ENCODE measurements around the gene DDN. TPM values are rescaled to one million over a fixed set of nuclear protein-coding genes. Genes with fewer than 3 reads are reported as not detected.

Gene DDN
- total RNA-seq, 2 donors from 2014 or later = 0.66 TPM; not detected in 1

DNA sequence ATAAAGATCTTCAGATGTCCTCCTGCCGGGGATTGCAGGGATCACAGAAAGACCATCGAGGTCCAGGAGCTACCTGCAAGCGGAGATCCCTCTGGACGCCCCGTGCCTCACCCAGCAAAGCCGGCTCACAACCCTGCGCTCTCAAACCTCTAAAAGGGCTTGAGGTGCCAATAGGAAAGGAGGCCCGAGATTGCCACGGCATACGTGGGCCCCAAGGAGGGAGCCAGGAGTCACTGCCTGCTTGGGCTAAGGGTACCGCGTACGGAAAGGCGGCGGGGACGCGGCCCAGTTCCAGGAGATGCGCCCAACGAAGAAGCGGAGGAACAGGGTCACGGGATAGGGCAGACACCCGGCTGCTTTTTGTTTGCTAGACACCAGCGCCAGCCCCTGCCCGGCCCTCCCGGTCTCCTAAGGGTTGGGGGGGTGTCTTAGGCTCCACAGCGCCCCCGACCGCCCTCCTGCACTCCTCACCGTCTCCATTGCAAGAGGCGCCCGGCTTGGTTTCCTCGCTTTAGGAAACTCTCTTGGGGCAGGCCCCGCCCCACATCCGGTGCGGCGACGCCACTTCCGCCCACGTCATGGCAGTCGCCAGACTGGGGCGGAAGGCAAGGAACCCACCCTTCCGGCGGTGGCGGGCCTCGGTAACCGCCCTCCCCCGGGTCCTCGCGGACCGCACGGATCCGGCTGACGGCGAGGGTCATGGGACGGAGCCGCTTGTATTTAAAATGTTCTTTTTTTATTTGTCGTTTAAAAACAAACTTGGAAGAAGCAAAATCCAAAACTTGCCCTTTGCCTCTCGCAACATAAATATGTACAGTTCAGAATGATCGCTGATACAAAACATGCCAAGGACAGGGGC, 19.3 kb upstream of the DDN start, which contains the start of gene PRKAG1:
TSS of gene PRKAG1 (minus strand) at position 516 of the 859 bp plus-strand sequence. CDS start at position 480, 36 bp downstream.
- no peaks in the 10 kb centered on the region for H3K9me3 ChIP-seq
- peaks cover 0 to 13% of the 10 kb centered on the region in 2 donors for H3K36me3 ChIP-seq (replicated peaks in 1 of 2; ENCODE audit: insufficient read depth in 1 of 2, low read depth in 2 of 2)
- WGBS, 2 donors = 0 to 1% methylated on average over 22 to 59 of the region's 59 CpGs
- H3K27ac ChIP-seq = peak within 1 kb of the TSS; percentile 79 to 91 (median 88)
- TF ChIP-seq, protein P1, sequence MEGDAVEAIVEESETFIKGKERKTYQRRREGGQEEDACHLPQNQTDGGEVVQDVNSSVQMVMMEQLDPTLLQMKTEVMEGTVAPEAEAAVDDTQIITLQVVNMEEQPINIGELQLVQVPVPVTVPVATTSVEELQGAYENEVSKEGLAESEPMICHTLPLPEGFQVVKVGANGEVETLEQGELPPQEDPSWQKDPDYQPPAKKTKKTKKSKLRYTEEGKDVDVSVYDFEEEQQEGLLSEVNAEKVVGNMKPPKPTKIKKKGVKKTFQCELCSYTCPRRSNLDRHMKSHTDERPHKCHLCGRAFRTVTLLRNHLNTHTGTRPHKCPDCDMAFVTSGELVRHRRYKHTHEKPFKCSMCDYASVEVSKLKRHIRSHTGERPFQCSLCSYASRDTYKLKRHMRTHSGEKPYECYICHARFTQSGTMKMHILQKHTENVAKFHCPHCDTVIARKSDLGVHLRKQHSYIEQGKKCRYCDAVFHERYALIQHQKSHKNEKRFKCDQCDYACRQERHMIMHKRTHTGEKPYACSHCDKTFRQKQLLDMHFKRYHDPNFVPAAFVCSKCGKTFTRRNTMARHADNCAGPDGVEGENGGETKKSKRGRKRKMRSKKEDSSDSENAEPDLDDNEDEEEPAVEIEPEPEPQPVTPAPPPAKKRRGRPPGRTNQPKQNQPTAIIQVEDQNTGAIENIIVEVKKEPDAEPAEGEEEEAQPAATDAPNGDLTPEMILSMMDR (IDR thresholded peaks at IDR 0.05) = peak in 4 of 7 experiments; percentile 10 to 52 (median 41)
- peak; percentile 78 to 94 (median 91) for TF ChIP-seq POLR2A (IDR thresholded peaks at IDR 0.05)
- DNase-seq (peak; percentile 94 to 96 (median 94)), ATAC-seq (peak; percentile 97)
- H3K4me1 ChIP-seq = peaks cover 17% of the 10 kb centered on the region
- no peaks in the 10 kb centered on the region for H3K27me3 ChIP-seq
- intact Hi-C loops (cut with DNase I) = no loop called here
- peak within 1 kb of the TSS; percentile 73 to 83 for H3K4me3 ChIP-seq

DNA sequence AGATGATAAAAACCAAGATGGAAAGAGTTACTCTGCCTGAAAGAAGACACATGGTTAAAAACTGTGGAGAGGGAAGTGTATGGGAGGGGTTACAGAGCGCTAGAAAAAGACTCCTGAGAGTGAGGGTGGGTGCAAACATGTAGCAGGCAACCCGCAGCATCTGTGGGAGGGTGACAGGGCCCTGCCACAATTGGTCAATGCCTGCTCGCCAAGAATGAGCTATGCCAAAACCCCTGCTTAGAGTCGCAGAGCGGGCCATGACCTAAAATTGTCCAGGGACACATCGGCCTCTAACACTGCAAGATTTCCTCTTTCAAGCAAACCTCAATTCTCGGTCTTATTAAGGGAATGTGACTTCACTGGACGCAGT, 18.7 kb upstream of the DDN start:
- peak in 1 of 4 donors; percentile 45 for DNase-seq
- H3K4me1 ChIP-seq = peaks cover 20% of the 10 kb centered on the region
- intact Hi-C loops (cut with DNase I) = no loop called here
- 0 to 1% methylated on average over 8 of the region's 8 CpGs for WGBS, 2 donors
- TF ChIP-seq, protein P1 (IDR thresholded peaks at IDR 0.05) = no peak
- no peak for TF ChIP-seq POLR2A (IDR thresholded peaks at IDR 0.05)
- peak overlapping the region; percentile 73 to 83 for H3K4me3 ChIP-seq
- ATAC-seq = no peak
- no peaks in the 10 kb centered on the region for H3K27me3 ChIP-seq
- H3K27ac ChIP-seq = peak overlapping the region; percentile 76 to 91 (median 88)
- H3K9me3 ChIP-seq = no peaks in the 10 kb centered on the region
- H3K36me3 ChIP-seq (replicated peaks in 1 of 2; ENCODE audit: insufficient read depth in 1 of 2, low read depth in 2 of 2) = peaks cover 0 to 10% of the 10 kb centered on the region in 2 donors

DNA sequence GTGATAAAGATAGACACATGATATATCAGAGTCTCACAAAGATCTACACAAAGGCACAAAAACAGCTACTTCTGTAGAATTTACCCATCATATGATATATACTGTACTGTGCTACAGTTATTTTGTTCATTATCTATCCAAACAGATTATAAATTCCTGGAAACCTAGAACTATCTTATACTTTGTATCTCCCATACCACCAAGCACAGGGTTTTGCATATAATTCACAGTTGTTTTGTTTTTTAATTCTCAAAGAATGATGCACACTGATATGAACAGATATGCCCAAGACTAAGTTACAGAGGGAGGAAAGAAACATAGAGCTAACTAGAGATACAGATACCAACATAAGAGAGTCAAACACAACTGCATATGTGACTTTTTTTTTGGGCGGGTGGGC, 16.0 kb upstream of the DDN start:
- intact Hi-C loops (cut with DNase I) = no loop called here
- TF ChIP-seq POLR2A (IDR thresholded peaks at IDR 0.05) = no peak
- TF ChIP-seq, protein P1 (IDR thresholded peaks at IDR 0.05) = no peak
- Histone ChIP-seq H3K9me3 (no peaks in the 10 kb centered on the region), H3K36me3 (replicated peaks in 1 of 2; ENCODE audit: insufficient read depth in 1 of 2, low read depth in 2 of 2) (peaks cover 0 to 3% of the 10 kb centered on the region in 2 donors), H3K27me3 (no peaks in the 10 kb centered on the region), H3K27ac (no peak overlapping the region), H3K4me1 (peaks cover 20% of the 10 kb centered on the region), H3K4me3 (no peak overlapping the region)
- WGBS, 2 donors = 85 to 88% methylated on average over 1 of the region's 1 CpG
- ATAC-seq = no peak
- no peak for DNase-seq

DNA sequence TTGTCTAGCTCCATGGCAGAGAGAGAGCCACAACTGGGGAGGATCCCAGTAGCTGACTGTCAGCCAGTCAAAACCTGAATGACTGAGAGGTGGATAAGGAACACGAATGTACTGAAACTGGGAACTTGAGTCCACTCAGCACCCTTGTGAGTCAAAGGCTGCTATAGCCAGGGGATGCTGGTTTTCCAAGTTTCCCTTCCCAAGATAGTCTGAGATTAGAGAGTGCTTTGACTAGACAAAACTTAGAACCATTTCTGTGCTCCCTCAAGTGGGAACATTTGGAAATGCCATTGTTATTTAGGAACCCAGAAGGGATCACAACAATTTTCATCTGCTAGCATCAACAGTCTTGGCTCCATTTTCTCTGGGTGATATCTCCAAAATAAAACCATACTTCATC, 15.4 kb upstream of the DDN start:
- Histone ChIP-seq H3K36me3 (replicated peaks in 1 of 2; ENCODE audit: insufficient read depth in 1 of 2, low read depth in 2 of 2) (peaks cover 0 to 4% of the 10 kb centered on the region in 2 donors), H3K4me1 (peaks cover 20% of the 10 kb centered on the region), H3K27me3 (no peaks in the 10 kb centered on the region), H3K27ac (no peak overlapping the region), H3K4me3 (no peak overlapping the region), H3K9me3 (no peaks in the 10 kb centered on the region)
- intact Hi-C loops (cut with DNase I) = no loop called here
- ATAC-seq = no peak
- TF ChIP-seq, protein P1 (IDR thresholded peaks at IDR 0.05) = no peak
- TF ChIP-seq POLR2A (IDR thresholded peaks at IDR 0.05) = no peak
- WGBS, 2 donors = 38 to 50% methylated on average over 1 of the region's 1 CpG
- no peak for DNase-seq

Measured in body of pancreas (tissue), 4 donors.